ENCODE data around the gene NEK1.

The NEK1 gene

DNA sequence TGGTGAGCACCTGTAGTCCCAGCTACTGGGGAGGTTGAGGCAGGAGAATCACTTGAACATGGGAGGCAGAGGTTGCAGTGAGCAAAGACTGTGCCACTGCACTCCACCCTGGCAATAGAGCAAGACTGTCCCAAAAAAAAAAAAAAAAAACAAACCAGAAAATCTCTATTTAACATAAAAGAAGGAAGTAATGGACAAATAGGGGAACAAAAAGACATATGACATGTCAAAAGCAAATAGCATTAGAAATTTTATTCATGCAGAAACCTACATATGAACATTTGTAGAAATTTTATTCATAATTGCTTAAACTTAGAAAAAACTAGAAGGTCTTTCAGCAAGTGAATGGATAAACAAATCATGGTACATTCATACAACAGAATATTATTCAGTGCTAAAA is 244.6 kb downstream of the NEK1 start:
- TF ChIP-seq, protein P1, sequence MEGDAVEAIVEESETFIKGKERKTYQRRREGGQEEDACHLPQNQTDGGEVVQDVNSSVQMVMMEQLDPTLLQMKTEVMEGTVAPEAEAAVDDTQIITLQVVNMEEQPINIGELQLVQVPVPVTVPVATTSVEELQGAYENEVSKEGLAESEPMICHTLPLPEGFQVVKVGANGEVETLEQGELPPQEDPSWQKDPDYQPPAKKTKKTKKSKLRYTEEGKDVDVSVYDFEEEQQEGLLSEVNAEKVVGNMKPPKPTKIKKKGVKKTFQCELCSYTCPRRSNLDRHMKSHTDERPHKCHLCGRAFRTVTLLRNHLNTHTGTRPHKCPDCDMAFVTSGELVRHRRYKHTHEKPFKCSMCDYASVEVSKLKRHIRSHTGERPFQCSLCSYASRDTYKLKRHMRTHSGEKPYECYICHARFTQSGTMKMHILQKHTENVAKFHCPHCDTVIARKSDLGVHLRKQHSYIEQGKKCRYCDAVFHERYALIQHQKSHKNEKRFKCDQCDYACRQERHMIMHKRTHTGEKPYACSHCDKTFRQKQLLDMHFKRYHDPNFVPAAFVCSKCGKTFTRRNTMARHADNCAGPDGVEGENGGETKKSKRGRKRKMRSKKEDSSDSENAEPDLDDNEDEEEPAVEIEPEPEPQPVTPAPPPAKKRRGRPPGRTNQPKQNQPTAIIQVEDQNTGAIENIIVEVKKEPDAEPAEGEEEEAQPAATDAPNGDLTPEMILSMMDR (IDR thresholded peaks at IDR 0.05; ENCODE audit: borderline replicate concordance, control extremely low read depth, extremely low read depth, insufficient read depth, missing control alignments), result no peak
- in situ Hi-C loops (cut with MboI; ENCODE audit: low sequenced_read_pairs, unreplicated experiment), result no loop called here
- DNase-seq (ENCODE audit: low spot score), result no peak

DNA sequence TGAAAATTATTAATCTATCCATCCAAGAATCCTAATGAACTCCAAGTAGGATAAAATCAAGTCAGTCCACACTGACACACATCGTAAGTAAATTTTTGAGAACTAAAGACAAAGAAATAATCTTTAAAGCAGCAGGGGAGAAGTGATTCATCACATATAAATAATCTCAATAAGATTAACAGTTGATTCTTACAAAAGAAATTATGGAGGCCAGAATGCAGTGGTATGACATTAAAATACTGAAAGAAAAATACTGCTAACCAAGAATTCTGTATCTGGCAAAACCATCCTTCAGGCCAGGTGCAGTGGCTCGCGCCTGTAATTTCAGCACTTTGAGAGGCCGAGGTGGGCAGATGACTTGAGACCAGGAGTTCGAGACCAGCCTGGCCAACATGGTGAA is 245.6 kb downstream of the NEK1 start:
- in situ Hi-C loops (cut with MboI; ENCODE audit: low sequenced_read_pairs, unreplicated experiment), result no loop called here
- TF ChIP-seq, protein P1 (IDR thresholded peaks at IDR 0.05; ENCODE audit: borderline replicate concordance, control extremely low read depth, extremely low read depth, insufficient read depth, missing control alignments), result no peak
- no peak for DNase-seq (ENCODE audit: low spot score)

DNA sequence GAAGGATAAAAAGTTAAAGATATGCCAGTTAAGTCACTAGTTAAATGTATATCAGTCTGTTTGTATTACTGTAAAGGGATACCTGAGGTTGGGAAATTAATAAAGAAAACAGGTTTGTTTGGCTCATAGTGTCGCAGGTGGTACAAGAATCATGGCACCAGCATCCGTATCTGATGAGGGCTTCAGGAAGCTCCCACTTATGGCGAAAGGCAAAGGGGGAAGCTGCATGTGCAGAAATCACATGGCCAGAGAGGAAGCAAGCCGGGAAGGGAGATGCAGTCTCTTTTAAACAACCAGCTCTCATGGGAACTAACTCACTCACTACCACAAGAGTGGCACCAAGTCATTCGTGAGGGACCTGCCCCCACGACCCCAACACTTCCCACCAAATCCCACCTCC is 249.8 kb downstream of the NEK1 start:
- TF ChIP-seq, protein P1 (IDR thresholded peaks at IDR 0.05; ENCODE audit: borderline replicate concordance, control extremely low read depth, extremely low read depth, insufficient read depth, missing control alignments), result no peak
- DNase-seq (ENCODE audit: low spot score), result no peak
- in situ Hi-C loops (cut with MboI; ENCODE audit: low sequenced_read_pairs, unreplicated experiment), result no loop called here

DNA sequence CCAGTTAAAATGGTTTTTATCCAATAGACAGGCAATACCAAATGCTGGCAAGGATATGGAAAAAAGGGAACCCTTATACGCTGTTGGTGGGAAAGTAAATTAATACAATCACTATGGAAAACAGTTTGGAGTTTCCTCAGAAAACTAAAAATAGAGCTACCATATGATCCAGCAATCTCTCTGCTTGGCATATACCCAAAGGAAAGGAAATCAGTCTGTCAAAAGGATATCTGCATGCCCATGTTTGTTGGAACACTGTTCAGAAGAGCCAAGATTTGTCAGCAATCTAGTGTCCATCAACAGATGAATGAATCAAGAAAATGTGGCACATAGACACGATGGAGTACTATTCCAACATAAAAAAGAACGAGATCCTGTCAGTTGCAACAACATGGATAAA is 250.6 kb downstream of the NEK1 start:
- TF ChIP-seq, protein P1 (IDR thresholded peaks at IDR 0.05; ENCODE audit: borderline replicate concordance, control extremely low read depth, extremely low read depth, insufficient read depth, missing control alignments), result no peak
- no peak for DNase-seq (ENCODE audit: low spot score)
- in situ Hi-C loops (cut with MboI; ENCODE audit: low sequenced_read_pairs, unreplicated experiment), result no loop called here

DNA sequence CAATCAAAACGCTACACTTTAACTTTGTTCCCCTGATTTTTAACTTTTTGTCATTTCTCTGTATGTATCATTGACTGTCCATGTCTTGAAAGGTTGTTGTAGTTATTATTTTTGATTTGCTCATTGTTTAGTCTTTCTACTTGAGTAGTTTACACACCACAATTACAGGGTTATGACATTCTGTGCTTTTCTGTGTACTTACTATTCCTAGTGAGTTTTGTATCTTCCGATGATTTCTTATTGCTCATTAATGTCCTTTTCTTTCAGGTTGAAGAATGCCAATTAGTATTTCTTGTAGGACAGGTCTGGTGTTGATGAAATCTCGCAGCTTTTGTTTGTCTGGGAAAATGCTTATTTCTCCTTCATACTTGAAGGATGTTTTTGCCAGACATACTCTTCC is 252.4 kb downstream of the NEK1 start:
- in situ Hi-C loops (cut with MboI; ENCODE audit: low sequenced_read_pairs, unreplicated experiment), result no loop called here
- TF ChIP-seq, protein P1 (IDR thresholded peaks at IDR 0.05; ENCODE audit: borderline replicate concordance, control extremely low read depth, extremely low read depth, insufficient read depth, missing control alignments), result no peak
- no peak for DNase-seq (ENCODE audit: low spot score)

DNA sequence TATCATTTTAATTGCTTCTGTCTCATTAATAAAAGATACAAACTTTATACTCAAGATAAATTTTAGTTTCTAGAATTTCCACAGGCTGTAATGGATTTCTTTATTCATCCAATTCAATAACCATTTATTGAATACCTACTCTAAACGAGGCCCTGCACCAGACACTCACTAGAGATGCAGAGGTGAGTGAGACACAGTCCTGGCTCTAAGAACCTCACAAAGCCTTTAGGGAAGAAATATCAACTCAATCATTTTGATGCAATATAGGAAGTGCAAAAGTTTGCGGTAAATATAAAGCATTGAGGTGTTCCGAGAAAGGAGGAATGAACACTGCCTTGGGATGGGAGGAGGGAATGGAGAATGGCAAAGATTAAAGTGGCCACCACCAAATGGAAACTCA is 260.0 kb downstream of the NEK1 start:
- TF ChIP-seq, protein P1 (IDR thresholded peaks at IDR 0.05; ENCODE audit: borderline replicate concordance, control extremely low read depth, extremely low read depth, insufficient read depth, missing control alignments), result no peak
- in situ Hi-C loops (cut with MboI; ENCODE audit: low sequenced_read_pairs, unreplicated experiment), result no loop called here
- DNase-seq (ENCODE audit: low spot score), result no peak

DNA sequence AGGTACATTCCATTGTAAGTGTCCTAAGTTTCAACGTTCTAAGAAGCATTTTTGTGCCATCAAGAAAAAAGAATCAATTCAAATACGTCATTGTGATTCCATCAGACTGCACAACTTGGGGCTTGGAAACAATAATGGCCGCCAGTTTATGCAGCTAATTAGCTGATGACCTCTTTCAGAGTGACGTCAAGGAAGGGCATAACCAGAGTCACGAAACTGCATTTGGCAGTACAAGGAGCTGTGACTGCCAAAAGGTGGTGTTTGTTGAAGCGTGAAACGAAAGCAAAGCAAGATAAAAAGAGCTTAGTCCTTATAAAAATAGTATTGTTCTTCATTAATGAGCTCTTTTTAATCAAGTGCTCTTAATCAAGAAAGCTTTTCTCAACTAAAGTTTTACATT is 260.5 kb downstream of the NEK1 start:
- no peak for DNase-seq (ENCODE audit: low spot score)
- in situ Hi-C loops (cut with MboI; ENCODE audit: low sequenced_read_pairs, unreplicated experiment), result no loop called here
- TF ChIP-seq, protein P1 (IDR thresholded peaks at IDR 0.05; ENCODE audit: borderline replicate concordance, control extremely low read depth, extremely low read depth, insufficient read depth, missing control alignments), result no peak

All from GM13976 (cell line).